Mesenteric fat pad (tissue), 1 donor: ENCODE measurements around the gene OBSCN. TPM values are rescaled to one million over a fixed set of nuclear protein-coding genes. Genes with fewer than 3 reads are reported as not detected.

Source experiments
- DNase-seq: peaks from one replicate; pipeline ENCODE4 v3.0.0-alpha.2; 2020; ENCODE audit warnings: low spot score
- total RNA-seq: library from RNA; stranded (reverse); fragmentation: NEBNext Ultra II Directional; extraction: Animal tissue kit (Norgen Biotek cat#: 25700); gene quantifications from one replicate; pipeline ENCODE4 v1.2.1, GENCODE V29; 2021
- donor health status: DM: yes; HTN: yes; CAD: no.

The OBSCN gene
- total RNA-seq, 1 donor from 2014 or later, result 3.7 TPM

DNA sequence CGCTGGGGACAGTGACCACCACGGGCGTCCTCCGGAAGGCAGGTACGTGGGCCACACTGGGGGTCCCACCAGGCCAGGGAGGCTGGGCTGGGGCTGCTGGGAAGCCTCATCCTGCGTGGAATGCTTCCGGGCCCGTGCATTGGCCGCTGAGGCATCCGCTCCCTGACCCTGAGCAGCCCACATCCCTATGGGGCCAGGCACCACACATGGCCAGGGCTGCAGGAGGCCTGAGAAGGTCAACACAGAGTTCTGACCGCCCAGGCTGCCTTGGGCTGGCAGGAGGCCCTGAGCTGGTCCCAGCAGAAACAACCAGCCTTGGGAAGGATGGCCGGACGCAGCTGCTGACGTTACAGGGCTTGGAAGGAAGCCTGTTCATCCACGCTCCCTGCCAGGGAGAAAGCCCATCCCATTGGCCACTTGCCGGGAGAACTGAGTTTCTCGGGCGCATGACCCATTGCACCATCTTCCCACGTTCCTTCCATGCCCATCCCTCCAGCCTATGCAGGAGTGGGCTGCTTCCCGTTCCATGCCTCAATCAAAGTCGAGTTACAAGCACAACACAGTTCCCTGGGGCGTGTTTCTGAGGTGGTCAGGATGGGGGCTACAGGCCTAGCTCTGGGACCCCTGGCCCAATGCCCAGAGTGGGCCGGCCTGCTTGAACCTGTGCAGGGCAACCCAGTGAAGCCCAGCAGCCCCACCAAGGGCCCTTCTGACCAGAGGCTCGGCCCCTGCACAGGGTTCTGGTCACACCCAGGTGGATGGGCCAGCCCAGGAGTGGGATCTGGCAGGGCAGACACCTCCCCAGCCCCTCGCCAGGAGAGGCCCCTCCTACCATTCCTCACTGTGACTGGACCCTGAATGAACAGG lies 167.1 kb downstream of the OBSCN start:
- no peak for DNase-seq

DNA sequence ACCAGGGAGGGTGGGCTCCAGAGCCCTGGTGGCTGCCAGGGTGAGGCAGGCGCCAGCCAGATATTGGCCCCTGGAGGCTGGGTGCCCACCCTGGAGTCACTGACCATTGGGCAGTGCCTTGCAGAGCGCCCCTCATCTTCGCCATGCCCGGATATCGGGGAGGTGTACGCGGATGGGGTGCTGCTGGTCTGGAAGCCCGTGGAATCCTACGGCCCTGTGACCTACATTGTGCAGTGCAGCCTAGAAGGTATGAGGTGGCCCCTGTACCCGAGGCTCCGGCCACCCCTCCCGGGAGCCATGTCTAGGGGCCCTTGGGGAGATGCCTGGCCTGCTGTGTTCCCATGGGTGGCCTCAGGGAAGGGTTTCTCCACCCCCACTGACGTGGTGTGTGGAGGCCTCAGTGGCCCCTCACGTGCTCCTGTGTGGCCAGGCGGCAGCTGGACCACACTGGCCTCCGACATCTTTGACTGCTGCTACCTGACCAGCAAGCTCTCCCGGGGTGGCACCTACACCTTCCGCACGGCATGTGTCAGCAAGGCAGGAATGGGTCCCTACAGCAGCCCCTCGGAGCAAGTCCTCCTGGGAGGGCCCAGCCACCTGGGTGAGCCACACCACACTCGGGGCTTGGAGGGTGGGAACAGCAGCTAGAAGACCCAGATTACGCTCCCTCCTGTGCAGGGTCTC lies 167.9 kb downstream of the OBSCN start:
- DNase-seq, result no peak

DNA sequence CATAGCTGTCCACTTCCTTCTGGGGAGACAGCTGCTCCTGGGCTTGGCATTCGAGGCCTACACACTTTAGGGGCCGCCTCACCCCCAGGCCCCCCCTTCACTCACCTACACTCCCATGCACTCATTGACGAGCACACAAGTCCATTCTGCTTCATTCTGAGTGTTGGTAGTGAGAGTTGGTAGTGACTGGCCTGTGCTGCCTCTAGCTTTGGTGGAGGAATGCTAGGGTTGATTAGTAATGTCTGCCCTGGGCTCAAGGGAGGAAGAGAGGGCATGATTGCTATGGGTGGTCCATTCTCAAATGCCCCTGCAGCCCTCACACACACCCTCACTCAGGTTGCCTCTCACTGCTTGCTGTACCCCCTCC lies 168.4 kb downstream of the OBSCN start:
- DNase-seq, result no peak

DNA sequence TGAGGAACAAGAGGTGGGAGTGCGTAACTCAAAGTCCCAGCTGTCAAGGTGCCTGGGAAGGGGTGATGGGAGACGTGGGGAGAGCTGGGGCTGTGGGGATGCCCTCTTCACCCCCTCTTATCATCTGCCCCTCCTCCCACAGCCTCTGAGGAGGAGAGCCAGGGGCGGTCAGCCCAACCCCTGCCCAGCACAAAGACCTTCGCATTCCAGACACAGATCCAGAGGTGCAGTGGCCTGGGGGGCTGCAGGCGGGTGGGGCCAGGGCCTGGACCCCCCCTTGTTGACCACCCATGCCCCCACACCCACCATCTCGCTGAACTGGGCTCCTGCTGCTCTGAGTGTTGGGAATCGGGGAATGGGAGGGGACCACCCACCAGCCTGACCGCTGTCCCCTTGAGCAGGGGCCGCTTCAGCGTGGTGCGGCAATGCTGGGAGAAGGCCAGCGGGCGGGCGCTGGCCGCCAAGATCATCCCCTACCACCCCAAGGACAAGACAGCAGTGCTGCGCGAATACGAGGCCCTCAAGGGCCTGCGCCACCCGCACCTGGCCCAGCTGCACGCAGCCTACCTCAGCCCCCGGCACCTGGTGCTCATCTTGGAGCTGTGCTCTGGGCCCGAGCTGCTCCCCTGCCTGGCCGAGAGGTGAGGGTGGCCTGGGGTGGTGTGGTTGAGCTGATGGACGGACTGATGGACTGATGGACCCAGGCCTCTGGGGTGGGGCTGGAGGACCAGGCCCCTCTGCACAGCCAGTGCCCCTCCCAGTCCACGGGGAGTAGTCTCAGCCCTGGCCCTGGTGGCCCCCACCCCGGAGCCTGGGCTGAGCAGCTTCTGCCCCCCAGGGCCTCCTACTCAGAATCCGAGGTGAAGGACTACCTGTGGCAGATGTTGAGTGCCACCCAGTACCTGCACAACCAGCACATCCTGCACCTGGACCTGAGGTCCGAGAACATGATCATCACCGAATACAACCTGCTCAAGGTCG lies 169.1 kb downstream of the OBSCN start:
- no peak for DNase-seq

DNA sequence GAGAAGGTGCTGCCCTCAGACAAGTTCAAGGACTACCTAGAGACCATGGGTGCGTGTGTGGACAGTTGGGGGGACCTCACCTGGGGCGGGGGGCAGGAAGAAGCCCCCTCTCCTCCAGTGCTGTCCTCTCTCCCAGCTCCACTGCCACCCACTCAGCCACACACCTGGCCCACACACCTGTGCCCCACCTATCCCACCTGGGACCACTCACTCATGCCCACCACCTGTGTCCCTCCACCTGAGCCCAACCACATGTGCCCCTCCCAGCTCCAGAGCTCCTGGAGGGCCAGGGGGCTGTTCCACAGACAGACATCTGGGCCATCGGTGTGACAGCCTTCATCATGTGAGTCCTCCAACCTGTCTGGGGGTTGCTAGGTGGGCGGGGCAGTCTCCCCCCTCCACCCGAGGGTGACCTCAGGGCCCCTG lies 169.8 kb downstream of the OBSCN start:
- DNase-seq, result no peak

DNA sequence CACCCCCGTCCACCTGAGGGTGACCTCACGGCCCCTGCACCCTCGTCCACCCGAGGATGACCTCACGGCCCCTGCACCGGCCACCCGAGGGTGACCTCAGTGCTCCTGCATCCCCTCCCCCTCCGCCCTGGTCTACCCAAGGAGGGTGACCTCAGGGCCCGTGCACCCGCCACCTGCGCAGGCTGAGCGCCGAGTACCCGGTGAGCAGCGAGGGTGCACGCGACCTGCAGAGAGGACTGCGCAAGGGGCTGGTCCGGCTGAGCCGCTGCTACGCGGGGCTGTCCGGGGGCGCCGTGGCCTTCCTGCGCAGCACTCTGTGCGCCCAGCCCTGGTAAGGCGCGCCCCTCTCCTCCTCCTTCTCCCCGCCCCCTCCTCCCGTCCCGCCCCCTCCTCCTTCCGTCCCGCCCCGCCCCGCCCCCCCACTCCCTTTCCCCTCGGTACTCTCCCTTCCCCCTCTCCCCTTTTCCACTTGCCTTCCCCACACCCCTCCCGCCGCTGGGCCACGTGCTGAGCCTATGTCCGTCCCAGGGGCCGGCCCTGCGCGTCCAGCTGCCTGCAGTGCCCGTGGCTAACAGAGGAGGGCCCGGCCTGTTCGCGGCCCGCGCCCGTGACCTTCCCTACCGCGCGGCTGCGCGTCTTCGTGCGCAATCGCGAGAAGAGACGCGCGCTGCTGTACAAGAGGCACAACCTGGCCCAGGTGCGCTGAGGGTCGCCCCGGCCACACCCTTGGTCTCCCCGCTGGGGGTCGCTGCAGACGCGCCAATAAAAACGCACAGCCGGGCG lies 170.4 kb downstream of the OBSCN start:
- no peak for DNase-seq

DNA sequence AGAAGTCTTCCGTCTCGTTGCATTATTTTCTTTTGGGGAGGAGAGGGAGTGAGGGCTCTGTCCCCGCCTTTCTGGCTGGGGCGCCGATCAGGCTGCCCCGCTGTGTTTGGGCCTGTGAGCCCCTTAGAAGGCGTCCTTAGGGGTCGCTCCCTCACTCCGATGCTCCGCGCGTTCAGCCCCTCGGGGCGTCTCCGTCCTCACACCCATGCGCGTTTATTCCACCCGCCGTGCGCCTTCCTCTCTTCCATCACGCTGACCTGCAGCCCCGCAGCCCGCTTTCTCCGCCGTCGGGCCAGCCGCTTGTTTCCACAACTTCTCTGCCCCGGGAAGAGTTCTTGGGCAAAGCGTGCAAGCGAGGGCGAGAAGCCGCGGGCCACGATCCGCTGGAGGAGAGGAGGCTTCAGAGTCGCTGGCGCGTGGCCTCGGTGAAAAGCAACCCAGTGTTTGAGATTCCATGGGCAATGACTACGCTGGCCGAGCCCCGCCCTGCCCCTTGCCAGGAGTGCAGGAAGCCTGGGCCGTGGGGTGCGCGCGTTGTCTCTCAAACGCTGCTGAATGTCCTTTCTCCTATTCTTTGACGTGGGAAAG lies 171.1 kb downstream of the OBSCN start:
- no peak for DNase-seq

DNA sequence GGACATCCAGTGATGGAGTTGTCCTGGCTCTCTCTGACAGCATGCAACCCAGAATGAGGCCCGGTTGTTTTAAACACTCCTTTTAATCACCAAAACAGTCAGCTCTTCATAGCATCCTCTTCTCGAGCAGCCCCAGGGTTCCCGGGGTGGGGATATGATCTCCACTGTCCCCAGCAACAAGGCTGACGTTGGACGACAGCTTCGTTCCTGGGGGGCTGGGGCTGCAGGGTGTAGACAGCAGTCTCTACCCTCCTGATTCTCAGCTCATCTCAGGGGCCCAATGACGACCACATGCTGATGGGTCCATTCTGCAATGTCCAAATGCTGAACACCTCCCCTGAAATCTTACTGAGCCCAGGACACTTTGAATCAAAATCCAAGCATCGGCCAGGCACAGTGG lies 171.8 kb downstream of the OBSCN start:
- DNase-seq, result no peak

DNA sequence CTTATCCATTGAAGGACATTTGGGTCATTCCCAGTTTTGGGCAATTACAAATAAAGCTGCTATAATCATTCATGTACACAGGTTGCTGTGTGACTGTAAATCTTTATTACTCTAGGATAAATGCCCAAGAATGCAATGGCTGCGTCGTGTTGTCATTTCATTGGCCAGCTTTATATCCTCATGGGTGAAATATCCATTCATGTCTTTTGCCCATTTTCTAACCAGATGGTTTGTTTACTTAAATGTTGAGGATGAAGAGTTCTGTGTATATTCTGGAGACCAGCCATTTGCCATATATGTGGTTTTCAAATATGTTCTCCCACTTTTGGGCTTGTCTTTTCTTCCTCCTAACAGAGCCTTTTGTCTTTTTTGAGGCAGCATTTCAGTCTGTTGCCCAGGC lies 173.5 kb downstream of the OBSCN start:
- DNase-seq, result no peak

DNA sequence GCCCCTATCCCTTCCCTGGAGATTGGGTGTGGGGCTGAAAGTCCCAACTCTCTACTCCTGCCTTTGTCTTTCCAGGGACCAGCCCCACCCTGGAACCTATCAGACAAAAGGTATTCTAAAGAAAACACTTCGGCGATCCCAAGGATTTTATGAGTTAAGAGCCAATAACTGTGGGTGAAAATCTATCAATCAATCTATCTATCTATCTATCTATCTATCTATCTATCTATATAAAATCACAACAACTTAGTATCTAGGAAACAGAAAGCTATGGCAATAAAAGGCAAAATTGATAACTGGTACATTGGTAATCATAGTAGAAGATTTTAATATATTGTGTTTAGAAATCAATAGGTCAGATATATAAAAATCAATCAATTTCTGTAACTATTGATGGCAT lies 175.9 kb downstream of the OBSCN start:
- DNase-seq, result no peak

DNA sequence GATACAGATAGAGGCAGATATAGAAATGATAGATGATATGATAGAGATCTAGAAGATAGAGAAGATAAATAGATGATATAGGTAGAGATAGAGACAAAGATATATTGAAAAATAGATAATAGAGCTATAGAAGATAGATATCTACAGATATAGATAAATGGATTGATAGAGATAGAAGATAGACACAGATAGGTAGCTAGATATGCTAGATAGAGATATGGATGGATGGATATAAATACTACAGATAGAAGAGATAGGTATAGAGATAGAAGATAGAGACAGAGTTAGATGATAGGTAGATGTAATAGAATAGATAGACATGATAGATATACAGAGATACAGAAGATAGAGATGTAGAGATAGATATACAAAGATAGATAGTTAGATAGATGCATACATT lies 177.4 kb downstream of the OBSCN start:
- no peak for DNase-seq

DNA sequence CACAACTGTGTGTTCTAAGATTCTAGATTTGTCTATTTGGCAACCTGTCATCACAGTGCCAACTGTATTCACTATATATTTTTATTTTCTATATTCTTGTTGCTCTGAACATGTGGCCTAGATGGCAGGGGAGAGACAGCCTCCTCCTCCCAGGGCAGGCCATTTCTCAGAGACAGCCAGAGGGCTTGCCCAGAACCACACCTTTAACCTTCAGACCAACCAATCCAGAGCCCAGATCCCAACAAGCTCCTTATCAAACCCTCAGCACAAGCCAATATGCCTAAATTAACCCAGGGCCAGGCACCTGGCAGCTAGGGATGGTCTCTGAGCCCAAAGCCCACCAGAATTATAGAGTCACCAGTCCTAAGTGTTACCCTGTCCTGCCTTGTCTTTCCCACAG lies 179.5 kb downstream of the OBSCN start:
- no peak for DNase-seq

DNA sequence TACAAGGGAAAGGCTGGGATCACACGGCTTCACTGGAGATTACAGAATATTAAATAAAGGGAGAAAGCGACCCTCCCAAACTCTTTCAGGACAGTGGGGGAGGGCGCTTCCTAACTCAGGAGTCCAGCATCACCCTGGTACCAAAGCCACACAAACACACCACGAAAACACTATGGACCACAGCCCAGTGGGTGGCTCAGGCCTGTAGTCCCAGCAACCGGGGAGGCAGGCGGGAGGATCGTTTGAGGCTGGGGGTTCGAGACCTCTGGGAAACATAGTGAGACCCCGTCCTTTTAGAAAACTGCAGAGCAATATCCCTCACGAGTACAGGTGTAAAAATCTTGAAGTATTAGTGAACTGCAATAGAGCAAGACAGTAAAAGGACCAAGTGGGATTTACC lies 182.8 kb downstream of the OBSCN start:
- DNase-seq, result no peak

DNA sequence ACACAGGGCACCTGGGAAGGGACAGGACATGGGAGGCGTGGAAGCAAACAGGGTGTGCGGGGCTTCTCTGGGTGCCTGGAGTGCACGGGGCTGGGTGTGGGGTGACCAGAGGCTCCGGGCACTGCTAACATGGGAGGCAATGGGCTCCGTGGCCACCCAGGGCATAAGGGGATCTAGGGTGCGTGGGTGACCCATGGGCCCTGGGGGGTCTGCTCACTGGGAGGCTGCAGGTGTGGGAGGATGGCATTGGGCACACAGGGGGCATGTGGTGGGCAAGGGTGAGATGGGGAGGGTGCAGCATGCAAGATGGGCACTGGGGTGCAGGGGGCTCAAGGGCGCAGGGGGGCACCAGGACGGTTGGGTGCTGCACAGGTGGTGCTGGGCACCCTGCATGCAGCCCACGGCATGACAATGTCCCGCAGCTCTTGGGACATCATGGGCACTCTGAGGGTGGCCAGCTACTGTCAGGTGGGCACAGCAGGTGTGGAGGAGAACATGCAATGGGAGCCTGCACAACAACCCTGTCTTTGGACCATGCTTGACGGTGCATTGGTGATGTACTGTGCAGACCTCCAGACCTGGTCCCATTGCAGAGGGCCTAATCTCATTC lies 183.7 kb downstream of the OBSCN start:
- DNase-seq, result no peak

DNA sequence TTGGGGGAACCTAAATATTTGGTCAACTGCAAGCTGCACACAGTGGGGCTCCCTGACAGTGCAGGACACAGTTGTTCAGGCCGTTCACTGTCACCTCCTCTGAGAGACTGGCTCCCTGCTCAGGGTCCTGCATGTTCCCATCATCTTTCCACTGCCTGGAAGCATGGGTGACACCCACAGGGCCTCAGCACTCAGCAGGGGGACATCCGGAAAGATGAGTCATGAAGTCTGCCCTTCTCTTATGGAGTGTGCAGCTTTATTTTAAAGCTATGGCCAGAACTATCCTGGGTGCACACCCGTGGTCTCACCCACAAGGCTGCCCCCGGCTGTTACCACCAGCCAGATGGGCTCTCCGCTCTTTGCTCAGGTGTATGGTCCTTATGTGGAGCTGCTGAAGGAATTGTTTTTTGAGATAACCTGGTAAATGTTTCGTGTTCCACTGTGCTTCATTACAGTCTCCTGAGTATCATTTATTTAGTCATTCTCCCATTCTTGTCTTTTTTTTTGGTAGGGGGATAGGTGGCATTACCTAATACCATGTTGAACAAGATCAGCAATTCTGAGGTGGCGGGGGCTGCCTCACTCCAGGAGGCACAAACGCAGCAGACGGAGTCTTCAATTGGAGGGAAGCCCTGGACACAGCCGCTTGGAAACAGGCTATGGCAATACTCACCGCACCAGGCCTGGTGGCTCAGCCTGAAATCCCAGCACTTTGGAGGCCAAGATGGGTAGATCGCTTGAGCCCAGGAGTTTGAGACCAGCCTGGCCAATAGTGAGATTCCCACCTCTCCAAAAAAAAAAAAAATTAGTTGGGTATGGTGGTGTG lies 184.5 kb downstream of the OBSCN start:
- no peak for DNase-seq

DNA sequence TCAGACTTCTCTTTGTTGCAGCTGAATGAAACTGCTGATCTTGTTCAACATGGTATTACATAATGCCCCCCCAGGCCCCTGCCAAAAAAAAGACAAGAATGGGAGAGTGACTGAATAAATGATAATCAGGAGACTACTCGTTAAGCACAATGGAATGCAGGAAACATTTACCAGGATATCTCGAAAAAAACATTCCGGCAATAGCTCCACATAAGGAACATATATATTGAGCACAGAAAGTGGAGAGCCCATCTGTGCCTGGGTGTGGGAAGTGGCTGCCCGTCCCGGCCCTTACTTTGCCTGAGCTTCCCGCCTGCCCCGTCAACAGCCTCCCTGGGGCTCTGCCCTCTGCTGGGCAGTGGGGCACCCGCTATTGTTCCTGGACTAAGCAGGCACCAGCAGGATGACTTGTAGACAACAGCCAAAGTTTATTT lies 185.4 kb downstream of the OBSCN start:
- DNase-seq, result no peak

DNA sequence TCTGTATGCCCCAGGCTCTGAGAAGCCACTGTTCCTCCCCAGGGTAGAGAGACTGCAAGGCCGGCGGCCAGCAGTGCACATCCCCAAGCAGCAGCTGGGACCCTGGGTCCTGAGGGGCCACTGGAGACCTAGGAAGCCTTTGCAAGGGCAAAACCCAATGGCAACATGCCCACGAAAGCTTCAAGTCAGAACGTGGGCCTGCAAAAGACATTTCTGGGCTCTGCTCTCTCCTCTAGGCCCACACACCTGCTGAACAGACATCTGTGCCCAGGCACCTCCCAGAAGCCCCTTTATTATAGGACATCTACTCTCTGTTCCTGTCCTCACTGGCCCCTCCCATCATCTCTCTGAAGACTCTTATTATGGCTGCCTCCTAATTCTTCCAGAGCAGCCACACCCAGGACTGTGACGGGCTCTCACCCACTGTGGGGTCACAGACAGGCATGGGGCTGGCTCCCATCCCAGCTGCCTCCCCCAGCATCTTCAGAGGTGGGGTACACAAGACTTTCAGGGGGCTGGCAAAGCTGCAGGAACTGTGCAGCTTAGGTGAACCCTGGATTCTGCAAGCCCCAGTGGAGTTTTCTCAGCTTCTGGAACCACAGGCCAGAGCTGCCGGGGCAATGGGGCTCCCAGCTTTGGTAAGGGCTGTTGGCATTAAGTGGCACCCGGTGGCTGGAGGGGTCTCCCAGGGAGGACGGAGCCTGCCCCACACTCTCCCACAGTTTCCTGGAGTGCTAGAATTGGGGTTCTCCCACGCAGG lies 186.1 kb downstream of the OBSCN start:
- no peak for DNase-seq
